Retinal pigment epithelial cell (primary cell): ENCODE measurements around the gene KIF26B.

ENCODE experiments used
- DNase-seq: peaks from one replicate; pipeline ENCODE4 v3.0.0-alpha.2; 2010; ENCODE audit warnings: low read depth
- H3K4me3 ChIP-seq: 2 replicates; pipeline ENCODE4 v1.5.1; 2011; ENCODE audit warnings: mild to moderate bottlenecking, low read length, control low read depth, moderate library complexity
- TF ChIP-seq, protein P1 (sequence below): conservative IDR thresholded peaks from 2 replicates; pipeline ENCODE4 v1.5.1; 2011; ENCODE audit warnings: low read depth, low read length, control low read depth, inconsistent platforms

KIF26B gene

DNA sequence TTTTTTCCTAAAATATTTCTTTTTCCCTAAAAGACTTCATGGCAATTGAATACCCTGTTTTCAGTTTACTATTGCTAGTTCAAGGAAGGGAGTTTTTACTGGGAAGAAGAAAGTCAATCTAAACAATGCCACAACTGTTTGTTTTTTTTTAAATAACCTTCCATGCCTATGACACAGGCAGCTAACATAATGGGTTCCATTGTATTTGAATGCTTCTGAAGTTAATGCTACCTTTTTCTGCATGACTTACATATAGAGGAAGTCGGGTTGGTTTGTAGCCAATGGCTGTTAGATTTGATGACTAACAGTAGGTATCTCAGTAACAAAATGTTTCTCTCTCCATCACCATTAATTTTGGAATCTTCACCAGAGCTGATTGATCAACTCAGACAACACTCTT, 134.0 kb downstream of the KIF26B start:
- DNase-seq: no peak
- TF ChIP-seq, protein P1, sequence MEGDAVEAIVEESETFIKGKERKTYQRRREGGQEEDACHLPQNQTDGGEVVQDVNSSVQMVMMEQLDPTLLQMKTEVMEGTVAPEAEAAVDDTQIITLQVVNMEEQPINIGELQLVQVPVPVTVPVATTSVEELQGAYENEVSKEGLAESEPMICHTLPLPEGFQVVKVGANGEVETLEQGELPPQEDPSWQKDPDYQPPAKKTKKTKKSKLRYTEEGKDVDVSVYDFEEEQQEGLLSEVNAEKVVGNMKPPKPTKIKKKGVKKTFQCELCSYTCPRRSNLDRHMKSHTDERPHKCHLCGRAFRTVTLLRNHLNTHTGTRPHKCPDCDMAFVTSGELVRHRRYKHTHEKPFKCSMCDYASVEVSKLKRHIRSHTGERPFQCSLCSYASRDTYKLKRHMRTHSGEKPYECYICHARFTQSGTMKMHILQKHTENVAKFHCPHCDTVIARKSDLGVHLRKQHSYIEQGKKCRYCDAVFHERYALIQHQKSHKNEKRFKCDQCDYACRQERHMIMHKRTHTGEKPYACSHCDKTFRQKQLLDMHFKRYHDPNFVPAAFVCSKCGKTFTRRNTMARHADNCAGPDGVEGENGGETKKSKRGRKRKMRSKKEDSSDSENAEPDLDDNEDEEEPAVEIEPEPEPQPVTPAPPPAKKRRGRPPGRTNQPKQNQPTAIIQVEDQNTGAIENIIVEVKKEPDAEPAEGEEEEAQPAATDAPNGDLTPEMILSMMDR: no peak
- no peak overlapping the region for H3K4me3 ChIP-seq

DNA sequence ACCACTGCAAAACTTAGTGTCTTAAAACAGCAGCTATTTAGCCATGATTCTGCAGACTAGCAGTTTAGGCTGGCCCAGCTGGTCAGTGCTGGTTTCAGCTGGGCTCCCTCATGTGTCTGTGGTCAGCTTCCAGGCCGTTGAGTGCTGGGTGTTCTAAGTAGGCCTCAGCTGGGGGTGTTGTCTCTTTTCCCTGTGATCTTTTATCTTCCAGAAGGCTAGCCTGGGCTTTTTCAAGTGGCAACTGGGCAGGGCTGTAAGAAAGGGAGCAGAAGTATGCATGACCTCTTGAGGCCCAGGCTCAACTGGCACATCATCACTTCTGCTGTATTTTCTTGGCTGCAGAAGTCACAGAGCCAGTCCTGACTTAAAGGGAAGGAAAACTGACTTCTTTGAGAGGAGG, 136.1 kb downstream of the KIF26B start:
- no peak overlapping the region for H3K4me3 ChIP-seq
- TF ChIP-seq, protein P1: no peak
- DNase-seq: no peak

DNA sequence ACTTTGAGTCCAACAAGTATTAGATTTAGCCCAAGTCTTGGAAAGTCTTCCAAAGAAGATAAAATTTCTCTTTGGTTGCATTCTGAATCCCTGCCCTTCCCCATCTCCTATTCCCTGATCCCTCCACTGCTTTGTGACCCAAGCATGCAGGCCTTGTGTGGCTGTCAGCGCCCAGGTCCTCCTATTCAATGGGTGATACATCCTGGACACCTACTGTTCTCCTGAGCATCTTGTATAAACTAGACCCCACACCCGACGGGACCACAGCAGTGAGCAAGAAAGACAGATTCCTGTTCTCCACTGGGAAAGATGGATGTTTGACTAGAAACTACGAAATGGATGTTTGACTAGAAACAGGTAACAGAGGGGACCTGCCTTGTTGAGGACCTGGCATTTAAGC, 136.6 kb downstream of the KIF26B start:
- TF ChIP-seq, protein P1: no peak
- H3K4me3 ChIP-seq: no peak overlapping the region
- no peak for DNase-seq

DNA sequence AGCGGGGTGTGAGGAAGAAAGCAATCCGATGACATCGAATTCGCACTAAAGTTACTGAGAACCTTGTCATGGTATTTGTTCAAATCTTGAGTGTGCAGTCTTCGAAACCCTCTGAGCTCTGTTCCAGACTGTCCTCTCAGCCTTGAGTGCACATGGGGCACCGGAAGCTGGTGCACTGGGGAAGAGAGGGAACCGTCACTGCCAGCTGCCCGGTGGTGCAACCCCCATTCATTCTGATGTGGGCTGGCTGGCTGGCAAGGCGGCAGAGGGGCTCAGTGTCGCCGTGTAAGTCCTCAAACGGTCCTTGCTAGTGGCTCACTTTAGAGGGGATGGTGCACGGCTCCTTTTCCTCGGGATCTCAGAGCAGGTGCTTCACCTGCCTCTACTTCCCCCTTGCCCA, 137.4 kb downstream of the KIF26B start:
- no peak overlapping the region for H3K4me3 ChIP-seq
- no peak for DNase-seq
- TF ChIP-seq, protein P1: no peak

- TF ChIP-seq, protein P1: no peak
- no peak overlapping the region for H3K4me3 ChIP-seq
- DNase-seq: no peak
These were observed 137.8 kb downstream of the KIF26B start for GRCh38 chr1:245292553-245292952.

DNA sequence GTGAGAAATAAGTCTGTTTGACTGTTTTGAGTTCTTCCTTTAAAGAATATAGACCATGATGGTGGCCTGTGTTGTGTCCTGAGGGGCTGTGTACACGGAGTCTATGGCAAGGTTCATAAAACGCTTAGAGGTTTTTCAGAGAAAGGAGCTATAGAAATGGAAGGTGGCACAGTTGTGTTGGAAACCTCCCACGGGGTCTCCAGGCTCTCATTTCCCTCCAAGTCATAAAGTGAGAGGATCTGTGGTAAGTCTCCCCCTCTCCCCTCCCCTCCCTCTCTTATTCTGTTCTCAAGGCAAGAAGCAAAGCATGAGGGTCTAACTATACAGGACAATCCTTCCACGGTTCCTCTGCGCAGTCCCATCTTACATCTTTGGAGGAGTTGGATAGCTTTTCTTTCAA, 139.2 kb downstream of the KIF26B start:
- H3K4me3 ChIP-seq: no peak overlapping the region
- TF ChIP-seq, protein P1: no peak
- no peak for DNase-seq

GRCh38 chr1:245298781-245299180, 144.0 kb downstream of the KIF26B start:
- TF ChIP-seq, protein P1: no peak
- DNase-seq: no peak
- no peak overlapping the region for H3K4me3 ChIP-seq
